Stimulated activated CD4-positive, alpha-beta T cell treated with anti-CD3 and anti-CD28 coated beads, Interleukin-4, amount 100 ng/mL, for 1 hour (primary cell): ENCODE results near the gene XKRX.

Experiments used
- DNase-seq: peaks from one replicate; pipeline ENCODE4 v3.0.0-alpha.2; 2020

The XKRX gene

GRCh38 chrX:100883654-100884053, 45.1 kb downstream of the XKRX start:
- DNase-seq = no peak

- DNase-seq = no peak
These were observed 48.3 kb downstream of the XKRX start for GRCh38 chrX:100880368-100880767.

- DNase-seq = no peak
These were observed 54.4 kb downstream of the XKRX start, which contains the start of gene NOX1 for GRCh38 chrX:100874325-100874724. NOX1 (minus strand) TSS chrX:100874359; CDS start chrX:100874139, 220 bp downstream.

GRCh38 chrX:100871594-100872560, 56.8 kb downstream of the XKRX start:
- no peak for DNase-seq

- DNase-seq = no peak
These were observed 58.2 kb downstream of the XKRX start for GRCh38 chrX:100870527-100870926.

- no peak for DNase-seq
These were observed 60.4 kb downstream of the XKRX start for GRCh38 chrX:100868273-100868672.

- DNase-seq = no peak
These were observed 63.9 kb downstream of the XKRX start for GRCh38 chrX:100864657-100865391.
